Gastrocnemius medialis (tissue), 4 donors: ENCODE data around the gene MLLT11. TPM values are rescaled to one million over a fixed set of nuclear protein-coding genes. Genes with fewer than 3 reads are reported as not detected.

Experiments used
- ATAC-seq, 2 donors: fragments of 150-250 bp; one replicate each; pipeline ENCODE4 v1.9.1; 2016
- DNase-seq, 2 donors: peaks; one replicate each; pipeline ENCODE4 v3.0.0-alpha.2; 2019
- H3K27ac ChIP-seq, 4 donors: fragments of 200-600 bp; sonication (generic); 1 replicate in 1 of 4; 2 replicates in 3 of 4; pipeline ENCODE4 v1.5.1; 2016 to 2018; ENCODE audit warnings: mild to moderate bottlenecking in 2 of 4, moderate library complexity in 1 of 4
- H3K27me3 ChIP-seq, 3 donors: fragments of 200-600 bp; sonication (generic) in 2 of 3; 1 replicate in 1 of 3; 2 replicates in 2 of 3; pipeline versions ENCODE4 v1.5.1 to v1.6.0; 2016 to 2019; ENCODE audit warnings: mild to moderate bottlenecking in 1 of 3, moderate library complexity in 1 of 3
- H3K36me3 ChIP-seq, 2 donors: fragments of 200-600 bp; sonication (generic) in 1 of 2; one replicate each; pipeline ENCODE4 v1.5.1; 2017 to 2018
- H3K4me1 ChIP-seq, 2 donors: fragments of 200-600 bp; sonication (generic) in 1 of 2; one replicate each; pipeline ENCODE4 v1.5.1; 2016 to 2017; ENCODE audit warnings: mild to moderate bottlenecking in 2 of 2
- H3K4me3 ChIP-seq, 4 donors: fragments of 200-600 bp; sonication (generic) in 3 of 4; 1 replicate in 1 of 4; 2 replicates in 3 of 4; pipeline ENCODE4 v1.5.1; 2016 to 2019; ENCODE audit warnings: mild to moderate bottlenecking in 2 of 4
- H3K9me3 ChIP-seq, 3 donors: fragments of 200-600 bp; sonication (generic) in 2 of 3; 1 replicate in 1 of 3; 2 replicates in 2 of 3; pipeline ENCODE4 v1.5.1; 2016 to 2019
- POLR2A ChIP-seq, 2 donors: fragments of 450-650 bp; IDR thresholded peaks; one replicate each; pipeline ENCODE4 v1.6.1; 2017; ENCODE audit warnings: antibody characterized with exemption in 2 of 2, mild to moderate bottlenecking in 2 of 2, moderate library complexity in 2 of 2
- in situ Hi-C, 4 donors: fragments of 200-750 bp; cut with MboI; loops; one replicate each; pipeline versions ENCODE4 v1.15.0 to v1.8.0; 2017; ENCODE audit warnings: low sequenced_read_pairs in 4 of 4
- intact Hi-C: fragments of 100-400 bp; cut with DNase I; formaldehyde crosslinking; loops from one replicate; pipeline ENCODE4 v1.15.1; 2023; ENCODE audit warnings: low total_unique reads
- total RNA-seq, 4 donors: library from RNA; depleted of rRNA; stranded (reverse); fragments of >200 nt; gene quantifications; one replicate each; pipeline versions ENCODE4 v1.1.0 to v1.2.3, GENCODE V29; 2016
- TF ChIP-seq, protein P1 (sequence below), 5 experiments: fragments of 450-650 bp in 3 of 5; fragments of 200-600 bp in 2 of 5; sonication (generic) in 2 of 5; IDR thresholded peaks in 4 of 5; conservative IDR thresholded peaks in 1 of 5; 1 replicate in 4 of 5; 2 replicates in 1 of 5; pipeline ENCODE4 v1.5.1; 2016 to 2019; ENCODE audit warnings: antibody characterized with exemption in 5 of 5, mild to moderate bottlenecking in 3 of 5, moderate library complexity in 3 of 5

MLLT11 gene
- total RNA-seq, 4 donors from 2014 or later, result 1.5 to 9.2 (median 5.4) TPM

DNA sequence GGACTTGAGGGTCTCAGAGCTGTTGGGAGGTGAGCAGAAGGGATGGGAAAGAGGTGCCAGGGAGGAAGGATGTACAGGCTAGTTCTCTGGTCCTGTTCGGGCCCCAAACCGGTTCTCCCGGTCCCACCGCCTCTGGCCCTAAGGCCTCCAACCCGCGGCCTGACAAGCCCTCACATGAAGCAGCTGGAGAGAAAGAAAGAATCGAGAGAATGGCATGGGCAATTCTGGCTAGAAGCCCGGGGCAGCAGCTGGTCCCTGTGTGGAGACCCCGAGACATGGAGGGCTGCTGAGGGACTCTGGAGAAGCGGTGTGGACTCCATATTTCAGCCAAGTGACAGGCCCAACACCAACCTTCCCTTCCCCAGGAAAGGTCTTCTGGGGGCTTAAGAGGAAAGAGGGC lies 1.5 kb upstream of the MLLT11 start:
- in situ Hi-C loops, result no loop called here
- Histone ChIP-seq H3K27me3 (no peaks in the 10 kb centered on the region), H3K4me1 (peaks cover 28 to 35% of the 10 kb centered on the region in 2 donors), H3K4me3 (peak overlapping the region; percentile 90 to 98 (median 94)), H3K27ac (peak overlapping the region; percentile 90 to 98 (median 94)), H3K36me3 (peaks cover 6 to 26% of the 10 kb centered on the region in 2 donors), H3K9me3 (no peaks in the 10 kb centered on the region)
- ATAC-seq (no peak), DNase-seq (no peak)
- intact Hi-C loops, result loop anchor here (1.0 to 5.0 kb wide), 2 partner anchors 34 to 51 kb away; partner anchors contain the start of genes MINDY1 and PRUNE1
- TF ChIP-seq, protein P1, sequence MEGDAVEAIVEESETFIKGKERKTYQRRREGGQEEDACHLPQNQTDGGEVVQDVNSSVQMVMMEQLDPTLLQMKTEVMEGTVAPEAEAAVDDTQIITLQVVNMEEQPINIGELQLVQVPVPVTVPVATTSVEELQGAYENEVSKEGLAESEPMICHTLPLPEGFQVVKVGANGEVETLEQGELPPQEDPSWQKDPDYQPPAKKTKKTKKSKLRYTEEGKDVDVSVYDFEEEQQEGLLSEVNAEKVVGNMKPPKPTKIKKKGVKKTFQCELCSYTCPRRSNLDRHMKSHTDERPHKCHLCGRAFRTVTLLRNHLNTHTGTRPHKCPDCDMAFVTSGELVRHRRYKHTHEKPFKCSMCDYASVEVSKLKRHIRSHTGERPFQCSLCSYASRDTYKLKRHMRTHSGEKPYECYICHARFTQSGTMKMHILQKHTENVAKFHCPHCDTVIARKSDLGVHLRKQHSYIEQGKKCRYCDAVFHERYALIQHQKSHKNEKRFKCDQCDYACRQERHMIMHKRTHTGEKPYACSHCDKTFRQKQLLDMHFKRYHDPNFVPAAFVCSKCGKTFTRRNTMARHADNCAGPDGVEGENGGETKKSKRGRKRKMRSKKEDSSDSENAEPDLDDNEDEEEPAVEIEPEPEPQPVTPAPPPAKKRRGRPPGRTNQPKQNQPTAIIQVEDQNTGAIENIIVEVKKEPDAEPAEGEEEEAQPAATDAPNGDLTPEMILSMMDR (IDR thresholded peaks at IDR 0.05 in 4 of 5, conservative IDR thresholded peaks at IDR 0.05 in 1 of 5), result no peak
- no peak for TF ChIP-seq POLR2A (IDR thresholded peaks at IDR 0.05)

DNA sequence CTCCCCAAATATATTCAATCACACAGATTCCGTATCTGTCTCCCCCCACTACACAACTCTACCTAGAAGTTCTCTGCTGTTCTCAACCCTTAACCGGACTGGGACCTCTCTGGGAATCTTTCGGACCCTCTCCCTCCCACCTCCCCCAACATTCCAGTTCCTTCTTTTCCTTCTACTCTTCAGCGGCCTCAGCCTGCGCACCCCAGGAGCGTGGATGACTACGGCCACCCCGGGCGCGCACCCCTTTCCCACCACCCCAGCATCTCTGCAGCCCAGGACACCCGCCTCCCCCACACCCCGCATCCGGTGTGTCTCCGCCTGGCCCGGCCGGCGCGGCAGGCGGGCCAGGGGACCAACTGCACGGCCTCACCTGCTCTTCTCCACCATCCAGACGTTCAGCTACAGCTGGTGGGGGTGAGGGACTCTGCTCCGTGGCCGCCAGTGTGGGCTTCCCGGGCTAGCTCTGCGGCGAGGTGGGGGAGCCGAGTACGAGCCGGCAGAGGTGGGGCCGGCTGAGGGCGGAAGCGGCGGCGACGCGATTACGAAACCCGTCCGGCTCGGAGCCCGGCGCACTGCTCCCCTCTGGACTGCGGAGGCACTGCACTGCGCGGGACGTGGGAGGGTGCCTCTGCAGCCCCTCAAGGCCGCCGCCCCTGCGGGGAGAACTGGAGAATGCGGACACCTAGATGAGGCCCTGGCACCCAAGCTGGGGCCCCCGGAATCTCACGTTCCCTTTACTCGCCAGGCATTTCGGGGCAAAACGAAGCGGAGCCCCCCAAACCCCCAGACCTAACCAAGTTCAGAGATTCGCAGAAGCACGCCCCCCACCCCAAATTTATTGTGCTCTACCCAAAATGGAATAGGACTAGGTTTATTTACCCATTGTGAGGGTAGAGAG lies 839 bp upstream of the MLLT11 start, which contains the start of gene CDC42SE1:
TSS of gene CDC42SE1 (minus strand) at position 514 of the 898 bp plus-strand sequence. CDS start 3,892 bp downstream, outside the sequence.
- intact Hi-C loops (loop anchor here (1.0 to 5.0 kb wide), 2 partner anchors 35 to 52 kb away; partner anchors contain the start of genes MINDY1 and PRUNE1), in situ Hi-C loops (no loop called here)
- peak; percentile 89 for ATAC-seq
- peaks cover 6 to 19% of the 10 kb centered on the region in 2 donors for H3K36me3 ChIP-seq
- H3K27ac ChIP-seq, result peak within 1 kb of the TSS; percentile 90 to 98 (median 94)
- H3K9me3 ChIP-seq, result no peaks in the 10 kb centered on the region
- TF ChIP-seq, protein P1 (IDR thresholded peaks at IDR 0.05 in 4 of 5, conservative IDR thresholded peaks at IDR 0.05 in 1 of 5), result peak; percentile 77 to 94 (median 91)
- peak; percentile 88 to 94 for TF ChIP-seq POLR2A (IDR thresholded peaks at IDR 0.05)
- peaks cover 28 to 35% of the 10 kb centered on the region in 2 donors for H3K4me1 ChIP-seq
- H3K4me3 ChIP-seq, result peak within 1 kb of the TSS; percentile 90 to 98 (median 94)
- no peaks in the 10 kb centered on the region for H3K27me3 ChIP-seq
- peak; percentile 64 to 75 for DNase-seq

DNA sequence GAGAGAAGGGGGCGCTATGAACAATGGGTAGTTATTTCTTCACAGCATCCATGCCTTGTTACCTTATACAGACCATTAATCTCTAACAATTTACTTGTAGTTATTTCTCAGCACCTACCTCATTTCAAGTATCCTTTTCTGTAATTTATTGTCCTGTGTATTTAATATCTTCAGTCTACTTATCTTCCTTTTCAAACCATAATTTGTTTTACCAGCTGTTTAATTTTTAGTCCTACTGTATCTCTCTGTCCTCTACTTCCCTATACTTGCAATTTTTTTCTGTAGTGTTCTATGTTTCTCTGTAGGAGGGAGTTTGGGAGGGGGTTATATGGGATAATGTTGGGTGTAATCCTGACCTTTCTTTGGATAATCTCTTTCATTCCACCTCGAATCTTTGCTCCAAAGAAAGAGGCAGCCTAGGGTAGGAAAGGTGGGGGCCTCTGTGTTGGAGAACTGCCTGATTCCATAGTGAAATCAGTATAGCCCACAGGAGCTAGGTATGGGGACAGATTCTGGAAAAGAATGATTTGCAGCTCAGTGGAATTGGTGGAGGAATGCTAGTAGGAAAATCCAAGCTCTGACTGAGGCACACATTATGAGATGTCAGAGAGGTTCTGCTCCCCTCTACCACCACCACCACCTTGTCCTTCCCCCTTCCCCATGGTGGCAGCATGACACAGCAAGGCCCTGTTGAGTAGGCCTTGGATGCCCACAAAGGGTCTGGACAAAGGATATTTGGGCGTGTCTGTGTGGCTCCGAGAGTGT lies 642 bp downstream of the MLLT11 start:
- H3K4me1 ChIP-seq, result peaks cover 28 to 34% of the 10 kb centered on the region in 2 donors
- in situ Hi-C loops, result no loop called here
- intact Hi-C loops, result no loop called here

DNA sequence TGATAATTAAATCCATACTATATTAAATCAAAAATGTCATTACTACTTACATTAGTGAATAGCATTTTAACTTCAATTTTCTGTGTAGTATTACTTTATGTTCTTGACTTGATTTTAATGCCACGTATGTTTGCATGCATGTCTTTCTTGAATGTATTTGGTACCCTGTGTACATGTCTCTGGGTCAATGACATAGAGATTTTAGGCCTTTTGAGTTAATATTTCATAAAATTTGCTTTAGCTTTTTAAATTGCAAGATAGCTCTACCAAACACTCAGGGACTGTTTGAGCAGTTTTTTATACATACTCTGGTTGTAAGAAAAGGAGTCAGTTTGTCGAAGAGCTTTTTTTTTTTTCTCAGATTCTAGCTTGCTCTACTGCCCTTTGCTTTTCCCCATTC lies 1.5 kb downstream of the MLLT11 start:
- DNase-seq (no peak), ATAC-seq (no peak)
- Histone ChIP-seq H3K4me3 (peak overlapping the region in 1 of 4 donors; percentile 94), H3K27me3 (no peaks in the 10 kb centered on the region), H3K36me3 (no peaks in the 10 kb centered on the region), H3K4me1 (peaks cover 19 to 26% of the 10 kb centered on the region in 2 donors), H3K27ac (peak overlapping the region in 2 of 4 donors; percentile 8 to 44), H3K9me3 (no peaks in the 10 kb centered on the region)
- TF ChIP-seq POLR2A (IDR thresholded peaks at IDR 0.05), result no peak
- TF ChIP-seq, protein P1 (IDR thresholded peaks at IDR 0.05 in 4 of 5, conservative IDR thresholded peaks at IDR 0.05 in 1 of 5), result no peak
- intact Hi-C loops (no loop called here), in situ Hi-C loops (no loop called here)

More for the DNA sequence above, 642 bp downstream of the MLLT11 start:
- no peak for DNase-seq
- ATAC-seq, result no peak
- H3K27ac ChIP-seq, result peak overlapping the region; percentile 90 to 98 (median 94)
- H3K4me3 ChIP-seq, result peak overlapping the region; percentile 90 to 98 (median 94)
- no peaks in the 10 kb centered on the region for H3K9me3 ChIP-seq
- no peak for TF ChIP-seq POLR2A (IDR thresholded peaks at IDR 0.05)
- TF ChIP-seq, protein P1 (IDR thresholded peaks at IDR 0.05 in 4 of 5, conservative IDR thresholded peaks at IDR 0.05 in 1 of 5), result no peak
- H3K27me3 ChIP-seq, result no peaks in the 10 kb centered on the region
- peaks cover 0 to 4% of the 10 kb centered on the region in 2 donors for H3K36me3 ChIP-seq
